GM18907 (cell line): ENCODE measurements around the gene SRSF12.
"Not testable (repeated sequence)": the region's sequence is repeated elsewhere in the genome, so short reads cannot be mapped to it uniquely, and the experiment has no call there.

Experiments
- ATAC-seq: cut with Tn5 transposase; IDR thresholded peaks from one replicate; pipeline ENCODE4 v1.9.1; 2021; ENCODE audit warnings: mild to moderate bottlenecking, moderate library complexity; ENCODE audit not compliant: unreplicated experiment

SRSF12 gene

DNA sequence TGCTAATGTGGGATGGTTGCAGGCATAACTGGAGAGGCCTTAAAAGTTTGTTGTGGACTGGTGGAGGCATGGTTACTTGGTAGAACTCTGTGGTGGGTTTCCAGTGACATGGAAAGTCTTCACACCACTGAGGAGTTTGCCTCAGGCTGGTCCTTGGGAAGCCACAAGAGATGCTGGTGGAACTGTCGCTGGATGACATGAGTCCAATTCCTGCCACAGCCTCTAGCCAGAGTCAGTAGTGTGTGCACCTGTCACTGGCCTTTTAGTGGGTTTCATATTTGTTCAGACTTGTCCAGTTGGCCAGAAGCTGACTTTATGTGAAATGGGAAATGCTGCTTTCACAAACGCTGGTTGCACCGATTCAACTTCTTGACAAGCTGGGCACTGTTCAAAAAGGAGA is 13.7 kb upstream of the SRSF12 start:
- ATAC-seq = no peak

DNA sequence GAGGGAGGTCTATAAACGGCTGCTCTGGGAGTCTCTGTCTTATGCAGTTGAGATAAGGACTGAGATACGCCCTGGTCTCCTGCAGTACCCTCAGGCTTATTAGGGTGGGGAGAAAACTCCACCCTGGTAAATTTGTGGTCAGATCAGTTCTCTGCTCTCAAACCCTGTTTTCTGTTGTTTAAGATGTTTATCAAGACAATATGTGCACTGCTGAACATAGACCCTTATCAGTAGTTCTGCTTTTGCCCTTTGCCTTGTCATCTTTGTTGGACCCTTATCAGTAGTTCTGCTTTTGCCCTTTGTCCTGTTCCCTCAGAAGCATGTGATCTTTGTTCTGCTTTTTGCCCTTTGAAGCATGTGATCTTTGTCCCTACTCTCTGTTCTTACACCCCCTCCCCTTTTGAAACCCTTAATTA is 10.4 kb upstream of the SRSF12 start:
- ATAC-seq = not testable (repeated sequence)

DNA sequence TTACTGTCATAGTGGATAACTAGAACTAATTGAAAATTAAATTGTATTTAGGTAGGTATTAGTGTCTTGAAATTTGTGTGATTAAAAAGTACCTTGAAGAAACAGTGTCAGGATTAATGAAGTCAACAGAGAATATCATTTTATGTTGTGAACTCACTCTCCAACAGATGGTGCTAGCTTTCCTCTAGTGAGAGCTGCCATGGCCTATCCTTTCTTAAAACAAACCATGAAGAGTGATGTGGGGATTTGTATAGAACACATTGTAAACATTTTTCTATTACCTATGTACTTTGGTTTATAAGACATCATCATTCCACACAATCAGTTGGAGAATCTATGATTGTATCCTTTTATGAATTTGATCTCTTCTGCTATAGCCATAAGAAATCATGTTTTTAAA is 4.8 kb upstream of the SRSF12 start:
- no peak for ATAC-seq

DNA sequence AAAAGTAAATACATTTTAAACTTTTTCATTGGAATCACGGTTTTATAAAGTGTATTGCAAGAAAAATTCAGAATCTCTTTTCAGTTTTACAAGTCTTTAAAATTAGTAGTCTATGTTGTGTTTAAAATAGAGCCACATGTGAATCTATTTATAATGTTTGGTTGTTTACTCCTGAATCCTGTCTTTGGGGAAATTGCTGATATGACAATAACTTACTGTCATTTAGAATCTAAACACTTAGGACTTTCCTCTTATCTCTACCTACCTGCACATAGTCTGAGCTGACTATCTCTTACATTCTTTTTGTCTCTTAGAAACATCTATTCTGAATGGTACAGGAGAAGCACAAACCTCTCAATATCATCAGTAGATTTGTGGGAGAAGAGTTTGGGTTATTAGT is 4.1 kb upstream of the SRSF12 start:
- no peak for ATAC-seq

DNA sequence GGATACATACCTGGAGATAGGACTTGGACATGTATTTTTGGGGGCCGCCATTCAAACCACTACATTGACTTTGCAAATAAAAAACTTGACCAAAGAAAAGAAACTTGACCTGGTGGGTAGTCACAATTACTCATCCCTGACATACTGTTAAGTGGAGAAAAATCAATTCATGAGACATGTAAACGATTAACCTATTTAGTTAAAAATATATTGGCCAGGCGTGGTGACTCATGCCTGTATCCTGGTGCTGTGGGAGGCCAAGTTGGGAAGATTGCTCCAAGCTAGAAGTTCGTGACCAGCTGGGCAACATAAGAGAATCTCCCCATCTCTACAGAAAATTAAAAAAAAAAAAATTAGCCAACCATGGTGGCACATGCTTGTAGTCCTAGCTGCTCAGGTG is 2.5 kb upstream of the SRSF12 start:
- peak; percentile 43 for ATAC-seq

DNA sequence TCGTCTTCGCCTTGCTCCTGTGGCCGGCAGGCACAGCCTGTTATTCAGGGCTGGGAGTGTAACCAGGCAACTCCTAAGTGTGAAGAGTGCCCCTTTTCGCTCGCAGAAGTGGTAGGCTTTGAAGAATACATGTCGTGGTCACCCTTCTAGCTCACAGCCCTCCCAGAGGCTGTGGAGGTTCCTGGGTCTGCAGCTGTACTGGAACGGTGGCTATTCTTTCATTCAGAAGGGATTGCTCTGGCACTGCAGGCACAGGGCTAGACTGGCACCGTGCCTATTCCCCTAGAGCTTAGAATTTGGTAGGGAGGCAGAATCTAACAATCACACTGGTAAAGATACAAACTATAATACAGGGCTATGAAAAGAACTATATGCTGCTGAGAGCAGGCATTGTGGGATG is 1.1 kb upstream of the SRSF12 start:
- no peak for ATAC-seq

DNA sequence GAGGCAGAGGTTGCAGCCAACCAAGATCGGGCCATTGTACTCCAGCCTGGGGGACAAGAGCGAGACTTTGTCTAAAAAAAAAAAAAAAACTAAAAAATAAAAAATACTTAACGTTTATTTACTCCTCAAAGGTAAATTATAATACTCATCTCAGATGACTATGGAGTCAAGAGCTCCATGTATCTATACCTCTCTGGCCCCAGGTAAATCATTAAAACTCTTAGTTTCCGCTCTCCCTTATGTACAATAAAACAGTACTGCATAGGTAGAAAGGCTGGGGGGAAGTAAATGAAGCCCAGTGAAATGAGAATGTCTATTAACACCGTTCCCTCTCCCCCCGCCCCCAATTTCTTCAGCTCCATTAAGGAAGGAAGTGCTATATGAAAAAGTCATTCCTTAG is 1.2 kb downstream of the SRSF12 start:
- ATAC-seq = no peak

DNA sequence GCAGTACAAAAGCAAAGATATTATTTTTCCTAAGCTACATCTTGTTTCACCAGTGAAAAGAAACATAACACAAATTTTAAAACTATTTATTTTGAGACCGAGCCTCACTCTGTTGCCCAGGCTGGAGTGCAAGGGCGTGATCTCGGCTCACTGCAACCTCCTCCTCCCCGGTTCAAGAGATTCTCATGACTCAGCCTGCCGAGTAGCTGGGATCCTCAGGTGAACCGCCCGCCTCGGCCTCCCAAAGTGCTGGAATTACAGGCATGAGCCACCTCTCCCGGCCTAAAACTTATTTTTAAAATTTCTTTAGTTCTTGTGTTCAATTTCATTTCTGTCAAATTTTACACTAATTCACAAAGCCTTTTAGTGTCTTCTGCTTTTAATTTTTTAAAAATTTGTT is 5.9 kb downstream of the SRSF12 start:
- ATAC-seq = no peak

DNA sequence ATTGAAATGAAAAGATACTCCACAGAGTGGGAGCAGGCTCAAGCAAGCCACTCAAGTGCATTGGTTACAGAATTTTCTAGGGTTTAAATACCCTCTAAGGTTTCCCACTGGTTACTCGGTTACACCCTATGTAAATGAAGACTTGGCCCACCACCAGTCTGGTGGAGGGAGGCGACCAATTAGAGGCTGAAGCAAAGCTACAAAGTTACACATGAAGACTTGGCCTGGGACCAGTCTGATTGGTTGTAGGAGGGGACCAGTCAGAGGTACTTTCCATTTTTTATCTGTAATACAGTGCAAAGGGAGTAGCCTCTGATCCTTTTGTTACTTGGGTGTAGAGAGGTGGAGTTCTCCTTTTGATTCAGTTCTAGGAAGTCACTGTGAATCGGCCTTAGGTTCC is 7.6 kb downstream of the SRSF12 start:
- no peak for ATAC-seq

DNA sequence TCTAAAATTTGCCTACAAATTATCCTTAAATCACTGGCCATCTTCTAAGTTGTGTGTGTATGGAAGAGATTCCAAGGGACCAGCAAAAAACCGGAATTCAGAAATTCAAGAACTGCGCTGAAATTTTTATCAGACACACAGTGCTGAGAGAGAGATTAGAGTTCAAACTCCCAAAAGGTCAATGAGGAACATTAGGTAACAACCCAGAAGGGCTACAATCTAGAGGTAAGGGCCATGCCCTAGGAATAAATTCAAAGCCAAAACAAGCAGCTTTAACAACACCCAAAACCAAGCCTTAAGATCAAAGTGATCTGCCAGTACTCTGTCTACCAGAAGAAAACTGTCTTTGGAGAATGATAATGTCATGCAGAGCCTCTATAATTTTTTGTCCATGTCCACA is 17.8 kb downstream of the SRSF12 start:
- no peak for ATAC-seq

DNA sequence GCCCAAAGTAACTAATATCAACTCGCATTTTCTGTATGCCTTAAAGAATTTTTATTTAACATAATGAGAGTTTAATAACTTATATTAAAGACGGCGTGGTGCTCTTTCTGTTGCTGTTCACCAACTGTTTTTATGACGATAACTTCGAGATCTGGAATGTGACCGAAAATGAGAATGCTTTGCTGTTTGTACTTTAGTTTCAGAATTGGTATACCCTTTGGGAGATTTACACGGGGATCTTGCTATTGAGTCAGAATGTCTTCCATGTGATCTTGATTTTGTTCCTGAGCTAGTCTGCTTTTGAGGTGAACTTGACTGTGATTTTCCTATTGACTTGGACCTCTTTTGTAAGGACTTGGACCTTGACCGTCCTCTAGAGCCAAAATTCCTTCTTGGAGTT is 19.4 kb downstream of the SRSF12 start:
- ATAC-seq = no peak

DNA sequence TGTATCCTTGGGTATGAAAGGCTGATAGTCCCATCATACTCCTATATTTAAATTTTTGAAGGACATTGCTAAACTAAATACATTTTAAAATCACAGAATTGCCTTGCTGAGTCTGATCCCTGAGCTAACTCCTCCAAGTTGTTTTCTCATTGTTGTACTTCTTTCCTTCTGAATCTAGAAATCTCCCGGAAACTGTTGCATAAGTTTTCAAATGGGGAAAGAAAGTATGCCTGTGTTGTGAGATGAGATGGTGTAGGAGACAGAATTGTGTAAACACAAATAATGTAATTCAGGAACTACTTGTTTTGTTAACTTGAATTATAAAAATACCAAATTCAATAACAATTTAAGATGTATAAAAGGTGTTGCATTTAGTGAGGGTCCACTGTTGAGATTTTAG is 30.0 kb downstream of the SRSF12 start:
- no peak for ATAC-seq

DNA sequence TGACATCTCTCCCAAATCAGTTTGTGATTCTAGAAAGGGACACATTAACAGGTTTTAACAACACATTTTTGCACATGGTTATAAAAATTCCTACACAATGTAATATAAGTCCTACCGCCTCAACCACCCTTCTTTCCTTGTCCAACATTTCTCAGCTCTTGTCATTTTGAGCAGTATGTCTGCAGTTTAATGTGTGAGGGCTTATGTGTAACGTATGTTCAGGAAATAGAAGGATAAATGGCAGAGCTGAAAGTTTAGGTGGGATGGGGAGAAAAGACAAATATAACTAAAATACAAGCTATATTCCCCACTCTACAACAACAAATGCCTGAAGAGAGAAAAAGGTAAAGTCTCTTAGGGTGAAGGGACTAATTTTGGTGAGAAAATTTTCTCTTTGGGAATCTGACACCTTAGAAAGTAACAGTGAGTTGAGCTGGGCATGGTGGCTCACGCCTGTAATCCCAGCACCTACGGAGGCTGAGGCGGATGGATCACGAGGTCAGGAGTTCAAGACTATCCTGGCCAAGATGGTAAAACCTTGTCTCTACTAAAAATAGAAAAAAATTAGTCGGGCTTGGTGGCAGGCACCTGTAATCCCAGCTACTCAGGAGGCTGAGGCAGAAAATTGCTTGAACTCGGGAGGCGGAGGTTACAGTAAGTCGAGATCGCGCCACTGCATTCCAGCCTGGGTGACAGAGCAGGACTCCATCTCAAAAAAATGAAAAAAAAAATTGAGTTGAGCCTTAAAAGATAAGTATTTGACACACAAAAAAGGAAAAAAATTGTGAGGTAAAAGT is 32.3 kb downstream of the SRSF12 start:
- no peak for ATAC-seq

DNA sequence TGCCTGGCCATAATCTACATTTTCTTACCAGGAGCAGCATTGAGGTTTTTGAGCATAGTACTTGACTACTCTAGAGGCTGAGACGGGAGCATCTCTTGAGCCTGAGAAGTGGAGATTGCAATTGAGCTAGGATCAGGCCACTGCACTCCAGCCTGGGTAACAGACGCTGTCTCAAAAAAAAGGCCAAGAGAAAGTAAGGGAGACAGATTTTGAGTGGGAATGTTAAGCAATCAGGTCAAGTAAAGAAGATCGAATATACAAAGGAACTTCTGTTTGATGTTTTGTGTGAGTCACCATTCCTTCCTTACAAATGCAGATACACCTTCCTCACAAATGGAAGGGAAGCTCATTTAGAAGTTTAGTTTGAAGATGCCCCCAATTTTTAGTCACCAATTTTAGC is 32.9 kb downstream of the SRSF12 start:
- no peak for ATAC-seq

DNA sequence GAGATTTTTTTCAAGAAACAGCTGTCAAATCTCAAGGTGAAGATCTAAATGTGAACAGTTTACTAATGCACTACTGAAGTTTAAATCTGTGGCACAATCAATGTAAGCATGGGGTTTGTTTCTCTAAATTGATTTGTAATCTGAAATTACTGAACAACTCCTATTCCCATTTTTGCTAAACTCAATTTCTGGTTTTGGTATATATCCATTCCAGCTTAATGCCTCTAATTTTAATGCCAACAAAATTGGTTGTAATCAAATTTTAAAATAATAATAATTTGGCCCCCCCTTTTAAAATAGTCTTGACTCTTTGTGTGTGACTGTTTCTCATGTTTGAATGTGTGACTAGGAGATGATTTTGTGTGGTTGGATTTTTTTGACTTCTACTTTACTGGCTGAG is 33.3 kb downstream of the SRSF12 start:
- ATAC-seq = no peak

DNA sequence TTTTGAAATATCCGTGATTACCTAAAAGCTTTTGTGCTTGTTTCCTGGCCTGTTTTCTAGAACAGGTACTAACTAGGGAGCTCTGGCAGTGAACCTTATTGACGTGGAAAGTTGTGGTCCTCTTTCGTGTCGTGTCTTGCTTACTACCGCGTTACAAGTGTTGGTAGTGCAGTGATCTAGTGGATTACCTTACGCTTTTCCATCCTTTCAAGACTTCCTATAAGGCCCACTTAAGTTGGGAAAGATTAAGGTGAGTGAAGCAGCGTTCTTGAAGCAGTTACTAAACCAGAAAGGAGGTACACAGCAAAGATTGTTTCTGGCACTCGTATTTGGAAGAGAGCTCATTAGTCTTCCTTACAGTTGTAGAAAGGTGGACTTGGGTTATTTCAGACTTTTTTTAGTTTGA is 35.4 kb downstream of the SRSF12 start:
- no peak for ATAC-seq

DNA sequence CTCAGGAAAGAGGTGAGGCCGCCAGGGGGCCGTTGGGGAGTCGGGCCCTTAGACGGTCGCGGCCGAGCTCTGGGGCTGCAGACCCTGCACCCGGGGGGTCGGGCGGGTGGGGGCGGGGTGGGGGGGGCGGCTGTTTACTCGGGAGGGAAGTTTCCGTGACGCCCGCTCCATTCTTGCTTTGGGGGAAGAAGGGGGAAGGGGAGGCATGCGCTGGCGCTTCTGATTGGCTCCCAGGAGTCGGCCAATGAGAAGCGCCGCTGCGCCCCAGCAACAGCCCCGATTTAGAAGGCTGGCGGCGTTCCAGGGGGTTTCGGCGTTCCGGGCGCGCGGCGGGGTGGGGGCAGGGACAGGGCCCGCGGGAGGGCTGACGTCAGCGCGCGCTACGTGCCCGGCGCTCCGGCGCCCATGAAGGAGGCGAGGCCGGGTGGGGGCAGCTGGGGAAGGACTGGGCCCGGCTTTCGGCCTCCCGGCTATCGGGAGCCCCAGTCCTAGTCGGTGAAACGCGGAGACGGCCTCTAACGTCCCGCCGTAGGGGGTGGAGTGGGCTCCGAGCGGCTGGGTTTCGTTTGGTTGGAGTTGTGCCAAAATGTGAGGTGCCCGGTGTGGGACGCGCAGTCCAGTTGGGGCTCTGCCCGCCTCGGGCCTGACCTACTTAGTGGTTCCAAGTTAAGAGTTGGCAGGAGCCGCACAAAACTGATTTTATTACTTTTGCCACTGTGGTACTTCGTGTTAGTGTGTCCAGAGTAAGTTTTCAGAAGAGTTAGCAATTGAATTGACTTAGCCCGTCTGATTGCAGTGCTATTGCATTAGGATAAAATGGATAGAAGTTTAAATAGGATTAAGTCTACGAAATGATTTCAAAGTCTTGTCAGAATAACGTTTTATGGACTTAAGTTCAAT is 36.2 kb downstream of the SRSF12 start:
- ATAC-seq = peak; percentile 65

DNA sequence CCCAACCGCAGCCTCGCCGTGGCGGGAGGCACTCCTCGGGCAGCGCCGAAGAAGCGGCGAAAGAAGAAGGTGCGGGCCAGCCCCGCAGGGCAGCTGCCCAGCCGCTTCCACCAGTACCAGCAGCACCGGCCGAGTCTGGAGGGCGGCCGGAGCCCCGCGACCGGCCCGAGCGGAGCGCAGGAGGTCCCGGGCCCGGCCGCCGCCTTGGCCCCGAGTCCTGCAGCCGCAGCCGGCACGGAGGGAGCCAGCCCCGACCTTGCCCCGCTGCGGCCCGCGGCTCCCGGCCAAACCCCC is 36.8 kb downstream of the SRSF12 start:
- ATAC-seq = peak; percentile 16

DNA sequence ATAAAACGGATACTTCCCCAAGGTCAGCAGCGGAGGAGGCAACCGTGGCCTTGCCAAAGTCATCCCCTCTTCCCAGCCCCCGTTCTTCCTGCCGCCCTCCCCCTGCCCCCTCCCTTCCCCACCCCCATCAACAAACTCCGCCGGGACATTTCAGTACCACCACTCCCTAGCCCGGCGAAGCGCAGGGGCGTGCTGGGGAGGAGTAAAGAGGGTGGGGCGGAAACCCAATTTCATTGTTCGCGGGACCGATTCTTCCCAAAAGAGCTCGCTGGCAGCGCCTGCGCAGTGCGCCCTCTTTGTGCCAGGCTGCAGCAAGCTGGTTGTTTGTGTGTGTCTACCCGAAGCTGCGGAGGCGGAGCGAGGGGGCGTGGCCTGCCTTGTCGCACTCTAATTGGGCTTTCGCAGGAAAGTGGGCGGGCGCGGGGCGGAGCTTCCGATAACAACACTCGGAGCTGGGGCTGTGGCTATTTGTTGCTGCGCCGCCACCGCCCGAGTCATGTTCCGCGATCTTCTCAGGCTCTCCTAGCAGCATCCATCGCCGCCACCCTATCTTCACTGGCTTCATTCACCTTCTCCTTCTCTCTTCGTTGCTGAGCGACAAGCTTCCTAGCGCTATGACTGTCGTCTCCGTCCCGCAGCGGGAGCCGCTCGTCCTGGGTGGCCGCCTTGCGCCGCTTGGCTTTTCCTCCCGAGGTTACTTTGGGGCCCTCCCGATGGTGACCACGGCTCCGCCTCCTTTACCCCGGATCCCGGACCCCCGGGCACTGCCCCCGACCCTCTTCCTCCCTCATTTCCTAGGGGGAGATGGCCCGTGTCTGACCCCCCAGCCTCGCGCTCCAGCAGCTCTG is 37.4 kb downstream of the SRSF12 start, which contains the start of gene PNRC1:
Gene PNRC1 (plus strand): TSS at position 471 of the 848 bp plus-strand sequence. CDS start 144 bp downstream, at position 615.
- ATAC-seq = peak; percentile 86

DNA sequence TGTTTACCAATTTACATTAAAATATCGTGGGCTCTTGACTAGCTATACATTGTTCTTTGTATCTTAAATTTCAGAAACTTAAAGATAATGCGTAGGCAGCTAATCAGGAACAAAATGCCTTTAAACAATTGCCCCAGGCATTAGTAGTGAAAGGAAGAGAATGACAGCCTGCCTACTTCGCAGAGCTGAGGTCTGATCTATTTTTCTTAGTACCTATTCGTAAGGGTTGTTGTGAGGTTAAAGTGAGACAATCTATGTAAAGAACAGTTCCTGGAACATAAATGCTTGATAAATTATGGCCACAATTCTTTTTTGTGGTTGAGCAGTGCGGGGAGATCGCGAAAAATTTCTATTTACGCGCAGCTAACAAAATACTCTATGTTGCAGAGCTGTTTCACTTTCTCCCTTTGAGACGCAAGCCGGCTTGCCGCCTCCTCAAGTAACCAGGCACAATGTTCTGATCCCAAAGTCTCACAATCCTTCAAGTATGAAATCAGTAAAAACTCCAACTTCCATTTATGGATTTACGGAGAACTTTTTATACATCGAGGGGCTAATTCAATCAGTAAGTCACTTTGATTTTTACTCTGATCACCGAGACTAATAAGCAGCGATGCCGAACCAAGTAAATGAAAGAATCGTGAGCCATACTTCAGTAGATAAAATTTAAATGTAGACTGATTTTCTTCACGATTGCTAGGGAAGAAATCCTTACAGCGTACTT is 38.2 kb downstream of the SRSF12 start:
- peak; percentile 0 for ATAC-seq

DNA sequence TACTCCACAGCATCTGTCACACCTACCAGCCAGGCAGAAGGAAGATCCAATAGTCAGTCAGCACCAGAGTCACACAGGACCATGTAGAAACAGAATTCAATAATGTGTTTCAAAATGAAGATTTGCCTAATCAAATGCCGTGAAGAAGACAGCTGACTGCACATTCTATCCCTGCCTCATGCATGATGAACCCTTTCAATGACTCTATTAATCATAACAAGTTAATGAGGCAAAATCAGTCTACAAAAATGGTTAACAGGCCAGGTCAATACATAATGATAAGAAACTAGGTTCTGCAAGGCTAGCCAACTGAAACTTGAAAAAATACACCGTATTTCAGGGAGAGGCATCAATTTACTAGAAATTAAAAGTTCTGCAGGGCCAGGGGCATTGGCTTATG is 44.0 kb downstream of the SRSF12 start:
- no peak for ATAC-seq
